AG09319 (cell line): ENCODE results near the gene KCNJ5.

ENCODE experiments used
- DNase-seq: peaks from one replicate; pipeline ENCODE4 v3.0.0-alpha.2; 2010; ENCODE audit warnings: low read depth; ENCODE audit errors: extremely low read depth
- TF ChIP-seq, protein P1 (sequence below): IDR thresholded peaks from 2 replicates; pipeline ENCODE4 v1.5.1; 2011; ENCODE audit warnings: low read depth, mild to moderate bottlenecking, inconsistent platforms, low read length, moderate library complexity

The KCNJ5 gene

DNA sequence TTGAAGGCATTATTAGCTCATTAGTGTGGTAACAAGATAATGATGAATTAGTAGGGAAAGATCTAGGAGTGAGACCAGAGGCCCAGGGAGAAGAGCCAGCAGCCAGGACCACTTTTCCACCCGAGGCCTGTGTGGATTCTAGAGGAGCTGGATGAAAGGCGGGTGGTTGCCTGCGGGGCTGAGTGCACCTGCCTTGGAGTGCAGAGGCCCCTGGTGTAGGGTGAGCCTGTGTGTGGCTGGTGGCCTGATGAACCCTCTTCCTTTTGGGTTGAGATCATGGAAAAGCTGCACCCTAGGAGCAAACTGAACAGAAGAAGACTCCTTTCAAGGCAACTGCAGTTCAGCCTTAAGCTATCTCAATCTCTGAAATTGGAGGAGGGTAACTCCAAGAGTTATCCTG is 57.4 kb downstream of the KCNJ5 start:
- TF ChIP-seq, protein P1, sequence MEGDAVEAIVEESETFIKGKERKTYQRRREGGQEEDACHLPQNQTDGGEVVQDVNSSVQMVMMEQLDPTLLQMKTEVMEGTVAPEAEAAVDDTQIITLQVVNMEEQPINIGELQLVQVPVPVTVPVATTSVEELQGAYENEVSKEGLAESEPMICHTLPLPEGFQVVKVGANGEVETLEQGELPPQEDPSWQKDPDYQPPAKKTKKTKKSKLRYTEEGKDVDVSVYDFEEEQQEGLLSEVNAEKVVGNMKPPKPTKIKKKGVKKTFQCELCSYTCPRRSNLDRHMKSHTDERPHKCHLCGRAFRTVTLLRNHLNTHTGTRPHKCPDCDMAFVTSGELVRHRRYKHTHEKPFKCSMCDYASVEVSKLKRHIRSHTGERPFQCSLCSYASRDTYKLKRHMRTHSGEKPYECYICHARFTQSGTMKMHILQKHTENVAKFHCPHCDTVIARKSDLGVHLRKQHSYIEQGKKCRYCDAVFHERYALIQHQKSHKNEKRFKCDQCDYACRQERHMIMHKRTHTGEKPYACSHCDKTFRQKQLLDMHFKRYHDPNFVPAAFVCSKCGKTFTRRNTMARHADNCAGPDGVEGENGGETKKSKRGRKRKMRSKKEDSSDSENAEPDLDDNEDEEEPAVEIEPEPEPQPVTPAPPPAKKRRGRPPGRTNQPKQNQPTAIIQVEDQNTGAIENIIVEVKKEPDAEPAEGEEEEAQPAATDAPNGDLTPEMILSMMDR = no peak
- no peak for DNase-seq

DNA sequence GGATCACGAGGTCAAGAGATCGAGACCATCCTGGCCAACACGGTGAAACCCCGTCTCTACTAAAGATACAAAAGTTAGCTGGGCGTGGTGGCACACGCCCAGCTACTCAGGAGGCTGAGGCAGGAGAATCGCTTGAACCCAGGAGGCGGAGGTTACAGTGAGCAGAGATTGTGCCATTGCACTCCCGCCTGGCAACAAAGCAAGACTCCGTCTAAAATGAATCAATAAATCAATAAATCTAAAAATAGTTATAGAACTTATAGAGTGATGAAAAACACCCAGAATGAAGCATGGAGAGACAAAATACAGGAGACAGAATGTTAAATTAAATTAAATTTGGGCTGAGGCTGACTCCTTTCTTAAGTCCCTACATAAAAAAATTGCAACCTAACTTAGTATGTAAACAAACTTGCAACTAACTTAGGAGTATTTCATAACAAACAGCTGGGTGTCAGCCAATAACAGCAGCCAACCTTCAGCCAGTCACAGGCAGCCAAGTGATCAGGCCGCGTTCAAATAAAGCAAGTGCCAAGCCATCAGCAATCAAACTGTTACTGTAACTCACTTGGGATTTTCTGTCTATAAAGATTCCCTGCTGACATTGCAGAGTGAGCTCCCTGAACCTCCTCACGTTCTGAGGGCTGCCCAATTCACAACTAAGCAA is 58.8 kb downstream of the KCNJ5 start:
- TF ChIP-seq, protein P1 = no peak
- DNase-seq = no peak

DNA sequence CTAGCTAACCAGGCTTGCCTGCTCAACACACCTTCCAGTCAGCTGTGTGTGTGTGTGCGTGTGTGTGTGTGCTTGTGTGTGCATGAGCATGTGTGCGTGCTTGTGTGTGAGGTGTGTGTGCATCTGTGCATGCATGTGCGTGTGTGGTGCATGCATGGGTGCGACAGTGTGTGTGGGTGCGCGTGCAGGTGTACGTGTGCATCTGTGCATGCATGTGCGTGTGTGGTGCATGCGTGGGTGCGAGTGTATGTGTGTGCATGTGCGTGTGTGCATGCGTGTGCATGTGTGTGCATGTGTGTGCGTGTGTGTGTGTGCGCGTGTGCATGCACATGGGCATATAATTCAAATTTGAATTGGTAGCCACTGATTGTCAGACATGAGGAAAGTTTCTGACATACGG is 62.0 kb downstream of the KCNJ5 start:
- TF ChIP-seq, protein P1 = no peak
- DNase-seq = no peak

DNA sequence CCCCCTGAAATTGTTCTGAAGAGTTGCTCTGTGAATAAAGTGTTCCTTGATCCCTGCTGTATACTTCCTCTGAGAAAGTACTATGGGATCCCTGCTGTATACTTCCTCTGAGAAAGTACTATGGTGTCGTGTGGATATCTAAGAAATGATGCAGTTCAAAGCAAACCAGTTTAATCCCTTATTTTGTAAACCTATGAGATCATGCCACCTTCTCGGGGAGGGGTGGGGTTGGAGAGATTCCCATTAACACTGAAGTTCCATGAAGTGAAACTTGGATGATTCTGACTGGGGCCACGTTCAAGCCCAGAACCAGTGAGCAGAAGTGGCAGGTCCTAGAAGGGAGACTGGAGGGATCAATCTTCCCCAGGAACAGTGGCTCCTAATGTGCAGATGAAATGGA is 64.5 kb downstream of the KCNJ5 start:
- TF ChIP-seq, protein P1 = no peak
- DNase-seq = no peak

DNA sequence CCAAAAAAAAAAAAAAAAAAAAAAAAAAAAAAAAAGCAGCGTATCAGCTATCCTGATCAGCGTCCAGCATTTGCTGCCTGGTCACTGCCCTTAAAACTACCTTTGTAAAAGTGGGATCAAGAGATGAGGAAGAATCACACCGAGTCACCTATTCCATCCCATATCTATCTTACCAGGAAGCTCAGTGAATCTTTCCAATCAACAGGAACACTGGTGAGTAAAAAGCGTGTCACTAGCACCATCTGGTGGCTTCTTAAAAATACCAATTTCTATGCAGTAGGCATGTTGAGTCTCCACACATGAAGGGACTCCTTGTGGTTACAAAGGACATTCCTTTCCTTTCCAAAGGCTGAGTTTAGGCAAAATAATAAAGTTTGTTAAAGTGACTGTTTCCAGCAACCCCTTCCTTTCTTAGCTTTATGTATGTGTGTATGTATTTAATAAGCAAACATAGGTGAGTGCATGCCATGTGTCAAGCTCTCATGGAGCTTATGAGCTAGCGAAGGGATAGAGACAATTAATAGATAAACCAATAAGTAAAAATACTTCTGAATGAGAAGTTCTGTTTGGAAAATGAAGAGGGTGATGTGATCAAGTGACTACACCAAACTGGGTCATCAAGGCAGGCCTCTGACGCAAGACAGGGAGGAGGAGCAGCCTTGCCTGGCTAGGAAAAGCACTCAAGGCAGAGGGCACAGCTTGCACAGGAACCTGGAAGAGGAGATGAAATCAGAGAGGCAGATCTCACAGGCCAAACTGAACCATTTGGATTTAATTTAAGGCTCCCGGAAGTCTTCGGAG is 65.4 kb downstream of the KCNJ5 start:
- TF ChIP-seq, protein P1 = peak; percentile 64
- peak; percentile 34 for DNase-seq

DNA sequence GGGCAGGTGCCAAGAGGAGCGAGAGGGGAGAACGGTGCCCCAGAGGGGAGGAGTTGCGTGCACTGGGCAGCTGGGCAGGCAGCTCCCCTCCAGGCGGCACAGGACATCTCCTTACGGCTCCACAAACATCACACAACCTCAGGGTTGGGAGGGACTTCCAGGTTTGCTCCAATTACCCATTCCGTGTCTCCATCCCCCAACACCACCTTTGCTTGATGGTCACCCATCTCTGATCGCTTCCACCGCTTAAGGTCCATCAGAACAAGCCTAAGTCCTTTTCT is 66.0 kb downstream of the KCNJ5 start:
- DNase-seq = no peak
- TF ChIP-seq, protein P1 = no peak

DNA sequence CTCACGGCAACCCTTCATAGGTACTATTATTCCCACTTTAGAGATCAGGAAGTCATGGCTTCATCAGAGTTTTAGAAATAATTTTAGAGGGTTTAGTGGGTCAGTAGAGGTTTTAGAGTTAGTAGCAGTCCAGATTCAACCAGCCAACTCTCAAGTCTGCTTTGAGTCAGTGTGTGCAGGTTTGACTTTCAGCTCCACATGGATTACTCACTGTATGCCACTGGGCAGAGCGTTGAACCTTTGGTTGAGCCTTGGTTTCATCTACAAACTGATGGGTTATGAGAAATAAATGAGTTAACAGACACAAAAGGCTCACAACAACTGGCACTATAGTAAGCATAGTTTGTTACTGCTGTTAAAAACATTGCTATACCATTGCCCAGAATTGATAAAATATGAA is 70.5 kb downstream of the KCNJ5 start:
- DNase-seq = no peak
- TF ChIP-seq, protein P1 = no peak
